Measurements from ENCODE around the gene FER.
"Not testable (repeated sequence)": the region's sequence is repeated elsewhere in the genome, so short reads cannot be mapped to it uniquely, and the experiment has no call there.

Gene FER

DNA sequence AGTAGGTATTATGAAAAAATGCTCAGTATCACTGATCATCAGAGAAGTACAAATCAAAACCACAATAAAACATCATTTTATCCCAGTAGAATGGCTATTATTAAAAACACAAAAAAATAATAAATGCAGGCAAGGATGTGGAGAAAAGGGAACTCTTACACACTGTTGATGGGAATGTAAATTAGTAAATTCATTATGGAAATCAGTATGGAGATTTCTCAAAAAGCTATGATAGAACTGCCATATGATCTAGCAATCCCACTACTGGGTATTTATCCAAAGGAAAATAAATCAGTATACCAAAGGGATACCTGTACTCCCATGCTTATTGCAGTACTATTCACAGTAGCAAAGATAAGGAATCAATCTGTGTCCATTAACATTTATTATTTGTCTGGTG lies 209.6 kb downstream of the FER start:
- no peak for DNase-seq (ENCODE audit: low spot score)

DNA sequence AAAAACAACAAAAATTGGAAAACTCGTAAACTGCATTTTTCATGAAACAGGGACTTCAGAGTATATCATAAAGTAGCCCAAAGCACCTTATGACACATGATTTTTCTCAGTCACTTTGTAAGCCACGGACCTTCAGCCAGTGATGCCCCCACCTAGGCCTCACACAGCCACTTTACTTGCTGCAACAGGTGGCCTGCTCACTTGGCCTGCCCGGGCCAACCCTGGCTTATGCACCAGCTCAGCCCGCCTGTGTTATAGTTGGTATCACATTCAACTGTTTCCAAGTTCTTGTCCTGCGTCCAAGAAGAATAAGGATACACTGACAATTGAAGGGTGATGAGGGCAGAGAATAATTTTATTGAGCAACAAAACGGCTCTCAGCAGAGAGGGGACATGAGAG lies 219.2 kb downstream of the FER start:
- DNase-seq (ENCODE audit: low spot score), result no peak

DNA sequence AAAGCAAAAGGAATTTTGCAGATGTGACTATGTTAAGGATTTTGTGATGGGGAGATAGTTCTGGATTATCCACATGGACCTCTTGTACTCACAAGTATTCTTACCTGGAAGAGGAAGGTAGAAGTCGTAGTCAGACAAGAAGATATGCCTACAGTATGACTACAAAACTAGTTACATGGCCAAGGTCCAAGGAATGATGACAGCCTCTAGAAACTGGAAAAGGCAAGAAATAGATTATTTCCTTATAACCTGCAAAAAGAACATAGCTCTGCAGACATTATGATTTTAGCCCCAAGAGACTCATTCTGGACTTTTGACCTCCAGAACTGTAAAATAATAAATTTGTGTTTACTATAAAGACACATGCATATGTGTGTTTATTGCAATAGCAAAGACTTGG lies 226.9 kb downstream of the FER start:
- DNase-seq (ENCODE audit: low spot score), result no peak

DNA sequence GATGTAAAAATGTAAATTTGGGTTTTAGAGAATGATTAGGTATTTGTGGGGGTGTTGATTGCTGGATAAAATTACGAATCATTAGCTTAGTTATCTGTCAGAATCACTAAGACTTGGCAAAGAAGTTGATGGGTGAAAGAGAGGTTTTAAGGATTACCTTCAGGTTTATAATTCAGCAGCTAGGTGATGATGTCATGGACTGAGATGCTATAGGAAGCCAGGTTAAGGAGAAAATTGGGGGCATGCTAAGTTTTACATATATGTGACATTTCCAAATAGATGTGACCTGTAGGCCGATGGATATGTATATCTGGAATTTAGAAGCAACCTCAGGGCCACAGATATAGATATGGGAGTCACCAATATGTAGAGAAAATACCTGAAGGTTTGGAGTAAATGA lies 228.0 kb downstream of the FER start:
- DNase-seq (ENCODE audit: low spot score), result no peak

DNA sequence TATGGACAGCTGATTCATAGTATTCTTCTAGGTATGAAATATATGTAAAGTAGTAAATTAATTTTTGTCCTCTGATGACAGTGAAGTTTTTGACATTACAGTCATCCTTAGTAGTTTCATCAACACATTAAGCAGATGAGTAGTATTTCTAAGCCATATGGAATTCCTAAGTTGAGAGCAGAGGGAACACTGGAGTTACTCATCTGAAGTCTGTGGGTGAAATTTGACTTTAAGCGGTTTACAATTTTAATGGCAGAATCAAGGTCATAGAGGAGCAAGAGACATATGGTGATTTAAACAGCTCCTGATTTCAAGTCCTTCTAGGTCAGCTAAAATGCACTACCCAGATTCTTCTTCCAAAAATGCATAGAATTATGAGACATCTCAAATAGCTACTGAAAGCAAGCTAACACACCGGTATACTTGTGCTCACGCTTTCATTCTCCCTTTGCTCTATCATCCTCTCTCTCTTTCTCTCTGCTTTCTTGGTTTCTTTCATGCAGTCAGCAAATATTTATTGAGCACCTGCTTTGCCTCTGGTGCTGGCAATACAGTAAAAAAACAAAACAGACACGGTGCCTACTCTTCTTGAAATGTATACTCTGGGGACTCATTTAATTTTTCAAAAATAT lies 235.9 kb downstream of the FER start:
- DNase-seq (ENCODE audit: low spot score), result no peak

DNA sequence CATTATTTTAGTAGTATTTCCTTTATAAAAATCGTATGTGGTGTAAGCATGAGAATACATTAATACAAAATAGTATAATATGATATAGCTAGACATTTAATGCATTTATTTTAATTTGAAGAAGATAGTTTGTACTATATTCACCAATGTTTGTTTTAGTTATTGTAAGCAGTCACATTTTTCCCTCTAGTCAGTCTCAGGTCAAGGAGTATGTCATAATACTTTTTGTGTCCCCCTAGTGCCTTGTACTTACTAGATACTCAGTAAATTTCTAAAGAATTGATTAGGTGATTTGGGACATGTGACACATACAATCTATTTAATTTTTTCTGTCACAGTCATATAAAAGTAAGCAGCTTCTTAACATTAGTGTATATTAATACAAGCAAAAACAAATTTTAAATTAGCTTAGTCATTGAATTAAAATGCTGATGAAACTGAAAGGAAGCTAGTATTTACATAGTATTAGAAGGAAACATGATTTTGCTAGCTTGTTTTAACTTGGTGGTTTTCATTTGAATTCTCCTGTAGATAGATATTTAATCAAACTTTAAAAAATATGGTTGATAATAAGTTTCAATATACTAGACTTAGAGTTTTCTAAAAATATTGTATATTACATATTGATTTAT lies 242.2 kb downstream of the FER start:
- no peak for DNase-seq (ENCODE audit: low spot score)

DNA sequence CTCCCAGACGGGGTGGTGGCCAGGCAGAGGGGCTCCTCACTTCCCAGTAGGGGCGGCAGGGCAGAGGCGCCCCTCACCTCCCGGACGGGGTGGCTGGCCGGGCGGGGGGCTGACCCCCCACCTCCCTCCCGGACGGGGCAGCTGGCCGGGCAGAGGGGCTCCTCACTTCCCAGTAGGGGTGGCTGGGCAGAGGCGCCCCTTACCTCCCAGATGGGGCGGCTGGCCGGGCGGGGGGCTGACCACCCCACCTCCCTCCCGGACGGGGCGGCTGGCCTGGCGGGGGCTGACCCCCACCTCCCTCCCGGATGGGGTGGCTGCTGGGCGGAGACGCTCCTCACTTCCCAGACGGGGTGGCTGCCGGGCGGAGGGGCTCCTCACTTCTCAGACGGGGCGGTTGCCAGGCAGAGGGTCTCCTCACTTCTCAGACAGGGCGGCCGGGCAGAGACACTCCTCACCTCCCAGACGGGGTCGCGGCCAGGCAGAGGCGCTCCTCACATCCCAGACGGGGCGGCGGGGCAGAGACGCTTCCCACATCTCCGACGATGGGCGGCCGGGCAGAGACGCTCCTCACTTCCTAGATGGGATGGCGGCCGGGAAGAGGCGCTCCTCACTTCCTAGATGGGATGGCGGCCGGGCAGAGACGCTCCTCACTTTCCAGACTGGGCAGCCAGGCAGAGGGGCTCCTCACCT lies 244.8 kb downstream of the FER start:
- not testable (repeated sequence) for DNase-seq (ENCODE audit: low spot score)

DNA sequence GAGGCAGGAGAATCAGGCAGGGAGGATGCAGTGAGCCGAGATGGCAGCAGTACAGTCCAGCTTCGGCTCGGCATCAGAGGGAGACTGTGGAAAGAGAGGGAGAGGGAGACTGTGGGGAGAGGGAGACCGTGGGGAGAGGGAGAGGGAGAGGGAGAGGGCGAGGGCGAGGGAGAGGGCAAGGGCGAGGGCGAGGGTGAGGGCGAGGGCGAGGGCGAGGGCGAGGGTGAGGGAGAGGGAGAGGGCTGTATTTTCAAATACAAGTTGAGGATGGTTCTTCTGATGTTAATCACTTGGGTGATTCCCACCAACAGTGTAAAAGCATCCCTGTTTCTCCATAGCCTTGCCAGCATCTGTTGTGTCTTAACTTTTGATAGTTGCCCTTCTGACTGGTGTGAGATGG lies 245.7 kb downstream of the FER start:
- not testable (repeated sequence) for DNase-seq (ENCODE audit: low spot score)

DNA sequence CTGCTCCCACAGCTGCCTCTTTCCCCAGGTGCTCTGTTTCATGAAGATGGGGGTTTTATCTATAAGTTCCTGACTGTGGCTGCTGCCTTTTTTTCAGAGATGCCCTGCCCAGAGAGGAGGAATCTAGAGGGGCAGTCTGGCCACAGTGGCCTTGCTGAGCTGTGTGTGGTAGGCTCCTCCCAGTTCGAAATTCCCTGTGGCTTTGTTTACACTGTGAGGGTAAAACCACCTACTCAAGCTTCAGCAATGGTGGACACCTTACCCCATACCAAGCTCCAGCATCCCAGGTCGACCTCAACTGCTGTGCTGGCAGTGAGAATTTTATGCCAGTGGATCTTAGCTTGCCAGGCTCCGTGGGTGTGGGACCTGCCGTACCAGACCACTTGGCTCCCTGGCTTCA lies 250.0 kb downstream of the FER start:
- no peak for DNase-seq (ENCODE audit: low spot score)

DNA sequence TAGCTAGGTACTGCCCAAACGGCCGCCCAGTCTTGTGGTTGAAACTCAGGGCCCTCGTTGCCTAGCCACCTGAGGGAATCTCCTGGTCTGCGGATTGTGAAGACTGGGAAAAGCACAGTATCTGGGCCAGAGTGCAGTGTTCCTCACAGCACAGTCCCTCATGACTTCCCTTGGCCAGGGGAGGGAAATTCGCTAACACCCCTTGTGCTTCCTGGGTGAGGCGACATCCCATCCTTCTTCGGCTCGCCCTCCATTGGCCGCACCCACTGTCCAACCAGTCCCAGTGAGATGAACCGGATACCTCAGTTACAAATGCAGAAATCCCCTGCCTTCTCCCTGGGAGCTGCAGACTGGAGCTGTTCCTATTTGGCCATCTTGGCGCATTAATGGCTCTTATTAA lies 250.5 kb downstream of the FER start:
- no peak for DNase-seq (ENCODE audit: low spot score)

DNA sequence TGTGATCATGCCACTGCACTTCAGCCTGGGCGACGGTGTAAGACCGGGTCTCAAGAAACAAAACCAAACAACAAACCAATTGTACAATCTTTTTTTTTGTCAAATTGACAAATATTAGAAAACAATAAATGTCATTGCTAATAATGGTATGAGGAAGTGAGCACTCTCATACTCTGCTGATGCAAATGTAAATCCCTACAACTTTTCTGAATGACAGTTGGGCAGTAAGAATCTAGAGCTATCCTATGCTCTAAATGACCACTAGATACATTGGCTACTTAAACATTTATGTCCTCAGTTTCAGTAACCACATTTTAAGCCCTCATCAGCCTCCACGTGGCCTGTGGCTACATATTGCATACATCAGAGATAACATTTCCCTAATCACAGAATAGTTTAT lies 256.2 kb downstream of the FER start:
- no peak for DNase-seq (ENCODE audit: low spot score)

DNA sequence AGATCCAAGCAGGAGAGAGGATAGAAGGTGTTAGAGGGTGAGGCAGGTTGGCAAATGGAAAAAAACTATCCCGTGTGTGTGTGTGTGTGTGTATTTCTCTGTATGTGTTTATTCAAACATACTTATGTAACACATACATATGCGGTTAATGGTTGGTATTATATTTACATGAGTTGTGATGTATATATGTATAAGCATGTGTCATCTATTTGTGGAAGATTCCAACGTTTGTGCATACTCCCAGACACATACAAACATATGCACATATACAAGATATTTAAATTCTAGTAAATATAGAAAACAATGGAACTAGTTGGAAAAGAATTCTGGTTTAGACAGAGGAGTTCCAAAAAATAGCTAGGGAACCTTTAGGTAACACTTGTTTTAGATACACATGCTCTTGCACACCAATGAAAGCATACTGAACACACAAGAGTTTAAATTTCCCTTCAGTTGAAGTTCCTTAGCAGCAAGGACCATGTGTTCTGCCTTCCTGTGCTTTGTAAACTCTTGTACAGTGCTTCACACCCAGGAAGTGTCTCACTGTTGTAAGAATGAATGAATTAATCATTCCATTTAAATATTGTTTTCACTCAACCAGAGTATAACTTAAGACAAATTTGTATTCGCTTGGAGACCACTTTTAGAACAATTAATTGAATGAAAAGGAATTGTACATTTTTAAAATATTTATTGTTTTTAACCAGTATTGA lies 257.8 kb downstream of the FER start:
- no peak for DNase-seq (ENCODE audit: low spot score)

DNA sequence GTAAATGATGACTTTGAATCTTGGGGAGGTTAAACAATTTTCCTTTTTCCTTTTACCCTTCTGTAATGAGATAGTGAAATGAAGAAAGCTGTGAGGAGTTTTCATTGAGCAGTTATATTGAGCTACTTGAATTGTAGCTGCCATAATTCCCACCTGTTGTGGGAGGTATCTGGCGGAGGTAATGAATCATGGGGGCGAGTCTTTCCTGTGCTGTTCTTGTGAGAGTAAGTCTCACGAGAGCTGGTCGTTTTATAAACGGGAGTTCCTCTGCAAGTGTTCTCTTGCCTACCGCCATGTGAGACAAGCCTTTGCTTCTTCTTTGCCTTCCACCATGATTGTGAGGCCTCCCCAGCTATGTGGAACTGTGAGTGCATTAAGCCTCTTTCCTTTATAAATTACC lies 258.4 kb downstream of the FER start:
- no peak for DNase-seq (ENCODE audit: low spot score)

DNA sequence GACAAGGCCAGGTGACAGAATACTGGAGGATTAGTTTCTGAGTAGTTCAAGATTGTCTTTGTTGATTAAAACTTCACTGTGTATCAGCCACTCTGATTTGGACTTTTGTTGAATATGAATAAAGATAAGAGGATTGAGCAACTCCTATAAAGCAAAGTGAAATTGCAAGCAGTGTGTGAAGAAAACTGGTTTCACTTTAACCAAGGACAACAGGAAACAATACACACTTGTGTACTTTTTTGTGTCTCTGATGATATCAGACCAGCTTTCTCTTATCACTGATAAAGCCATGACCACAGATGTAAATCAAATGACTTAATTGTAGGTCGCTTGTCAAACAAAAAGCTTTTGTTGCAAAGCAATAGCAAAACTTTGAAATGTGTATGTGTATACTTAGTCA lies 268.6 kb downstream of the FER start:
- DNase-seq (ENCODE audit: low spot score), result no peak

DNA sequence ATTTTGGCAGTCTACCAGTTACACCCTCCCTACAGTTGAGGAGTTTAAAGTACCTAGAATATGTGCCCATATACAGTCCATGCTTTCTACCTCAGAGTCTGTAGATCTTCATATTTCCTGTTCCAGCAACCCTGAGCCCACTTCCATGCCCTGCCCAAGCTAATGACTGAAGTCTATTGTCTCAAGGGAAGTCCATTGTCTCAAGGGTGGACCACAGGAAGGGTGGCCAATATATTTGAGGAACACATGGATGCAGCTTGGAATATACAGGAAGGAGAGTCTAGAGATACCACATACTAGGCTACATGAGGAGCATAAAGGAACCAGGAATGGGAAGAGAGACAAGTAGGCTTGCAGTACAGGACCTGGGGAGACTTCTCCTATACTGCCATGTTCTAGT lies 274.4 kb downstream of the FER start:
- DNase-seq (ENCODE audit: low spot score), result no peak

DNA sequence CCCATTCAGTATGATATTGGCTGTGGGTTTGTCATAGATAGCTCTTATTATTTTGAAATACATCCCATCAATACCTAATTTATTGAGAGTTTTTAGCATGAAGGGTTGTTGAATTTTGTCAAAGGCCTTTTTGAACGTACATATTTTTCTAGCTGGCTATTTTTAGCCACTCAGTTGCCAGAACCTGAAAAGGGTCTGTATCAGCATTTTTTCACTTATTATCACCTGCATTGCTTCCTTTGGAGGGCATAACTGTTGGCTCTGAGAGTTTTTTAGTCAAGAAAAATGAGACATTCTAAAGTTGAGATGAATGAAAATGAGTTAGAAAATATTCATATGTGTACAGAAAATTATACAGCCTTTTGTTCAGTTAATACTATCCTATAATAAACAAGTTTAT lies 278.0 kb downstream of the FER start:
- DNase-seq (ENCODE audit: low spot score), result not testable (repeated sequence)

DNA sequence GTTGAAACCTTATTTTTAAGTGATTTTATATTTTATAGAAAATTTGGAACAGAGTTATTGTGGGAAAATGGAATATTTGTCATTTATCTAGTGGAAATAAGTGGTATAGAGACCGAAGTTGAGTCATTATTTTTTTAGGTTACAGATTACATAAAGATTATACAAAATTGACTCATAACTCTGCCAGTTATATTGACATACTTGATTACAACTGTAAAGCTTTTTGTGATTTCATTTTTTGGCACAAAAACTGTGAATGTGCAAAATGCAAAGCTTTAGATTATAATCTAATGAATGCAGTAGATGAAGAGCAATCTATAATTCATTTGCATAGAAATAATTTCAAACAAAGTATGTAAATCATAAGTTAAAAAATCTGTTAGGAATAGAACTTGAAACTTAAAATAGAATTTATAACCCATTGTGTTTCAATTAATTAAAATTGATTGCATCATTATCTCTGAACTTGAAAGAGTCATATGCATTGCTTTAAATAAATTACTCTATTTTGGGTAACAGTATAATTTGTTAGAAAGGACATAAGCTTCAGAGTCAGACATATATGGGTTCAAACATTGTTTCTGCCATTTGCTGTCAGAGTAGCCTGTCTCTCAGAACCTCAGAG lies 280.4 kb downstream of the FER start:
- no peak for DNase-seq (ENCODE audit: low spot score)

DNA sequence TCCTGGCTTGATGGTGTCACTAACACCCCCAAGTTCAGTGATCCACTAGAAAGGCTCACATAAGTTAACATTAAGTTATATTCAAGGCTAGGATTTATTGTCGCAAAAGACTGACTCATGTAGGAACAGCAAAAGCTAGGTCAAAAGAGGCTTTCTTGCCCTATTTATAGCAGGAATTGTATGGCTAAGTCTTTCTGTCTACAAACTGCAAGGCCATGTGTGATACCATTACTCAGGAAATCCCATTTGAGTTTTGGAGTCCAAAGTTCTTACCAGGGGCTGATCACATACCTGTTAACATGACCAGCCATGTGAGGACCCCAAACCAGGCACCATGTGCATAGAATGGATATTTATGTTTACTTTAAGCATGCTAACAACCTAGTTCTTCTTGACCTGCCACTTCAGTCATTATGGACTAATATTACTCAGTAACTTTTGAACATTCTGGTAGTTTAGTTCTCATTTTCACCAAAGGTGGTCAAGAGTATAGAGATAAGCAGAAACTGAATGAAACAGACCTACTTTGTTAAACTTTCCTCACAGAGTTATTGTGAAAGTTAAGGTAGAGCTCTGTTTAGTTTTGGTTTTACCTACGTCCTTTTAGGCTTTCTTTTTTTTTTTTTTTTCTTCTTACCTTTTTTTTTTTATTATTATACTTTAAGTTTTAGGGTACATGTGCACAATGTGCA lies 281.1 kb downstream of the FER start:
- DNase-seq (ENCODE audit: low spot score), result no peak

DNA sequence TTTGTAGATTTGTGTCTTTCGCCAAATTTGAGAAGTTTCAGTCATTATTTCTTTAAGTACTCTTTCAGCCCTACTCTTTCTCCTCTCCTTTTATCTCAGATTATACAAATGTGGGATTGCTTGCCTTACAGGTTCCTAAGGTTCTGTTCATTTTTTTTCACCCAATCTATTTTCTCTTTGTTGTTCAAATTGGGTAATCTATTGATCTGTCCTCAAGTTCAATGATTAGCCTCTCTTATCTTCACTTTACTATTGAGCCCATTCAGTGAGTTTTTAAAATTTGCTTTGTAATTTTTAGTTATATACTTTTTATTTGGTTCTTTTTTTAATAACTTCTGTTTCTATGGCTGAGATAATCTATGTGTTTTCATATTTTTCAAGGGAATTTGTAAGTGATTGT lies 282.1 kb downstream of the FER start:
- no peak for DNase-seq (ENCODE audit: low spot score)

DNA sequence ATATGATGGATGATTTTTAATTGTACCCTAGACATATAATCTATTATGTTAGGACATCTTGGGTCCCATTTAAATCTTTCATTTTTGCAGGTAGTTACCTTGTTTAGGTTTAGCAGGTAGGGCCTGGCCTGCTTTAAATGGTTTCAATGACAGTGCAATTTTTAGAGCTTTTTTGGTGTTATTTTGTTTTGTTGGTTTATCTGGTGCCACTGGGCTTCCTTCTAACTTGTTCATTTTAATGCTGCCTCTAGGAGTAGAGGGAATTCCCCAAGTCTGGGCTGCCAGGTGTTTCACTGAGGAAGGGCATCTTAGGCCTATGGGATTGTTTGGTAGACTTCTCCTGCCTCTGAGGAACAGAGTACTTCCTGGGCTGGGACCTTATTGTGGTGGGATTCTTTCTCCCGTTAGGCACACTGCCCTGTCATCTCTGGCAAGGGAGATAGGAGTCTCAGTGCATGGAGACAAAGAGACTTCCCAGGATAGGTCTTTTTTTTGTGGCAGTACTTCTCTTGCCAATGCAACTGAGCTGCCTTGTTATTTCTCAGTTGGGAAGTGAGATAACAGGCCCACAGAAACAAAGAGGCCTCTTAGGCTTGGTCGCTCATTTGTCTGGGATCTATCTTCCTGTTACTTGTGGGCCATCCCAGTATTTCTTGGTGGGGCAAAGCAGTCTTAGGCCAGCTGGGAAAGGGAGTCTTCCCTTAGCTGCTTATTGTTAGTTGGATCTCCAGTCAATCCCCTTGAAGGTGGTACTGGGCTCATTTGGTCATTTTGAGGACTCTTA lies 282.9 kb downstream of the FER start:
- no peak for DNase-seq (ENCODE audit: low spot score)

DNA sequence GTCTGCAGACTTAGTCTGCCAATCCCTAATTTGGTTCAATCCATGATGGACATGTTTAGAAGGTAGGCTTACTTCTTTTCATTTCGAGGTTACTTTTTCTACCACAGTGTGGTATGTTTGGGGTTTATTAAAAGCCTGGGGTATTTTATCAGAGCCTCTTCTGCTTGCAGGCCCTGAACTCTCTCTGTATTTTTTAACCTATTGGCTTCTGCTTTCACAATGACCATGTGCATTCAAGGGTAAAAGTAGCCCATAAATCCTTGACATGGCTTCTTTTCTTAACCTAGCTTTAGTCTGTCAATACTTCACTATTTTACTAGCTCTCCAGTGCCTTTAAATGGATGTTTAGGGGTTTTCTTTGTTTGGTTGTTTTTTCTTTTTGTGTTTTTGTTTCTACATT lies 286.6 kb downstream of the FER start:
- DNase-seq (ENCODE audit: low spot score), result no peak

Data from cerebellar cortex (tissue), 1 donor.